K562 (cell line): ENCODE measurements around the gene AIF1. TPM values are rescaled to one million over a fixed set of nuclear protein-coding genes. Genes with fewer than 3 reads are reported as not detected.

Experiments
- ATF7 ChIP-seq: fragments of 450-650 bp; IDR thresholded peaks from 2 replicates; pipeline ENCODE4 v1.7.1; 2014; ENCODE audit warnings: mild to moderate bottlenecking, moderate library complexity
- BRF2 ChIP-seq: IDR thresholded peaks from 3 replicates; pipeline ENCODE4 v1.6.1; 2011; ENCODE audit warnings: borderline replicate concordance, mild to moderate bottlenecking; ENCODE audit not compliant: insufficient read length, insufficient read depth
- CBX5 ChIP-seq: IDR thresholded peaks from 2 replicates; pipeline ENCODE4 v1.6.1; 2014; ENCODE audit warnings: low read depth, borderline replicate concordance
- CREB3L1 ChIP-seq: fragments of 450-650 bp; IDR thresholded peaks from 2 replicates; pipeline ENCODE4 v1.6.1; 2014; ENCODE audit warnings: low read depth, mild to moderate bottlenecking, moderate library complexity, borderline replicate concordance
- E2F1 ChIP-seq: sonication (generic); formaldehyde crosslinking; IDR thresholded peaks from 2 replicates; pipeline ENCODE4 v1.8.1; 2023; ENCODE audit warnings: mild to moderate bottlenecking, missing genetic modification reagents, moderate library complexity
- FOSL1 ChIP-seq: fragments of 200-800 bp; sonication (Bioruptor generic); conservative IDR thresholded peaks from 2 replicates; pipeline ENCODE4 v1.6.1; 2016; ENCODE audit warnings: missing genetic modification characterization, missing compliant biosample characterization
- GTF3C2 ChIP-seq: IDR thresholded peaks from 3 replicates; pipeline ENCODE4 v1.6.1; 2011; ENCODE audit warnings: borderline replicate concordance, mild to moderate bottlenecking, moderate library complexity; ENCODE audit not compliant: insufficient read length; ENCODE audit errors: extremely low read depth
- HMBOX1 ChIP-seq: sonication (generic); IDR thresholded peaks from 2 replicates; pipeline ENCODE4 v1.6.1; 2016
- ILK ChIP-seq: fragments of 450-650 bp; IDR thresholded peaks from 2 replicates; pipeline ENCODE4 v1.6.1; 2016; ENCODE audit warnings: missing genetic modification characterization, low read depth, mild to moderate bottlenecking, missing compliant biosample characterization, moderate library complexity, borderline replicate concordance
- KDM5B ChIP-seq: fragments of 200-600 bp; sonication (generic); IDR thresholded peaks from 2 replicates; pipeline ENCODE4 v1.6.1; 2012; ENCODE audit warnings: low read depth, mild to moderate bottlenecking, moderate library complexity, low read length, control low read depth, inconsistent platforms; ENCODE audit not compliant: insufficient replicate concordance
- KHSRP ChIP-seq: fragments of 450-650 bp; IDR thresholded peaks from 2 replicates; pipeline ENCODE4 v1.6.1; 2017
- MTA2 ChIP-seq: fragments of 450-650 bp; IDR thresholded peaks from 2 replicates; pipeline ENCODE4 v1.6.1; 2016; ENCODE audit warnings: low read depth
- MTF1 ChIP-seq: fragments of 250-450 bp; sonication (Bioruptor Pico); IDR thresholded peaks from 2 replicates; pipeline ENCODE4 v1.9.0; 2021; ENCODE audit warnings: moderate library complexity, mild to moderate bottlenecking, inconsistent platforms, borderline replicate concordance
- PURB ChIP-seq: sonication (generic); formaldehyde crosslinking; IDR thresholded peaks from 2 replicates; pipeline ENCODE4 v1.9.0; 2021; ENCODE audit warnings: low read depth, mild to moderate bottlenecking, missing genetic modification reagents
- RB1 ChIP-seq: fragments of 450-650 bp; IDR thresholded peaks from 2 replicates; pipeline ENCODE4 v1.6.1; 2017; ENCODE audit warnings: low read depth, mild to moderate bottlenecking
- THAP7 ChIP-seq: fragments of 250-450 bp; sonication (Bioruptor Pico); IDR thresholded peaks from 2 replicates; pipeline ENCODE4 v1.5.0; 2021
- YBX1 ChIP-seq: fragments of 450-650 bp; IDR thresholded peaks from 2 replicates; pipeline ENCODE4 v1.7.1; 2016; ENCODE audit warnings: mild to moderate bottlenecking
- ZNF12 ChIP-seq: sonication (generic); formaldehyde crosslinking; IDR thresholded peaks from 2 replicates; pipeline ENCODE4 v1.4.0; 2020; ENCODE audit warnings: mild to moderate bottlenecking, missing genetic modification reagents
- ZNF197 ChIP-seq: fragments of 200-800 bp; sonication (Bioruptor generic); IDR thresholded peaks from 2 replicates; pipeline ENCODE4 v1.6.1; 2016; ENCODE audit warnings: low read depth, missing genetic modification characterization, missing compliant biosample characterization
- polyA plus RNA-seq, 8 experiments: library from polyadenylated mRNA; depleted of rRNA in 4 of 8; stranded (reverse) in 5 of 8; unstranded in 3 of 8; fragments of >200 nt; fragmentation: Nextera tagmentation in 2 of 8; fragmentation: Illumina TruSeq in 1 of 8; extraction: Ambion mirVana in 2 of 8; extraction: Trizol in 1 of 8; gene quantifications; 2 replicates each; pipeline versions ENCODE4 v1.2.1 to v1.2.3, GENCODE V29; 2011 to 2014; ENCODE audit warnings: inconsistent platforms in 1 of 8, missing spikeins in 1 of 8
- total RNA-seq, 7 experiments: library from RNA; depleted of rRNA in 6 of 7; stranded (reverse); fragments of >200 nt in 6 of 7; fragmentation: Illumina TruSeq in 2 of 7; extraction: Trizol in 2 of 7; gene quantifications; 2 replicates each; pipeline versions ENCODE4 v1.2.1 to v1.2.3, GENCODE V29; 2011 to 2021; ENCODE audit warnings: low replicate concordance in 1 of 7

The AIF1 gene
- total and polyA plus RNA-seq, 9 of the 15 experiments (the other 6 are each of a cell fraction or from before 2014, with no cell fraction given): 9.4 to 33.4 (median 19.4) TPM

- peak; percentile 68; the same call in 1 of the 2 replicates for TF ChIP-seq THAP7 (CRISPR knock-in tag)
- TF ChIP-seq ZNF12 (CRISPR knock-in tag): no peak
- TF ChIP-seq BRF2: no peak
- no peak for TF ChIP-seq ATF7
- TF ChIP-seq MTA2: no peak
- no peak for TF ChIP-seq E2F1 (CRISPR knock-in tag)
- TF ChIP-seq FOSL1 (tag): peak; percentile 8; the same call in 1 of the 2 replicates
- 0 out of 2 replicates have a peak, but pooled peaks have one; percentile 24 for TF ChIP-seq CREB3L1
- TF ChIP-seq PURB: no peak
- TF ChIP-seq KDM5B: peak; percentile 85
- no peak for TF ChIP-seq GTF3C2
- TF ChIP-seq HMBOX1: no peak; the same call in 1 of the 2 replicates
- TF ChIP-seq CBX5: no peak
- TF ChIP-seq RB1: peak; percentile 86
- TF ChIP-seq ILK: no peak
- TF ChIP-seq ZNF197 (CRISPR knock-in tag): peak; percentile 70; the same call in 1 of the 2 replicates
- TF ChIP-seq YBX1: no peak
- TF ChIP-seq KHSRP: no peak
- 0 out of 2 replicates have a peak, but pooled peaks have one; percentile 14 for TF ChIP-seq MTF1 (CRISPR knock-in tag)
These were observed 5.7 kb downstream of the AIF1 start, which contains the start of gene PRRC2A (continued) for GRCh38 chr6:31620586-31621319.
